GM21737 (cell line): ENCODE measurements around the gene RAB1A.
A peak's percentile ranks its signal among the peaks of the same experiment; 100 is the strongest.

Source experiments
- ATAC-seq: cut with Tn5 transposase; IDR thresholded peaks from one replicate; pipeline ENCODE4 v1.9.1; 2021; ENCODE audit warnings: mild to moderate bottlenecking, moderate library complexity; ENCODE audit not compliant: unreplicated experiment

RAB1A gene

GRCh38 chr2:65040400-65041261, 89.3 kb downstream of the RAB1A start:
- ATAC-seq, result peak; percentile 72

GRCh38 chr2:65039640-65040039, 90.3 kb downstream of the RAB1A start:
- no peak for ATAC-seq

DNA sequence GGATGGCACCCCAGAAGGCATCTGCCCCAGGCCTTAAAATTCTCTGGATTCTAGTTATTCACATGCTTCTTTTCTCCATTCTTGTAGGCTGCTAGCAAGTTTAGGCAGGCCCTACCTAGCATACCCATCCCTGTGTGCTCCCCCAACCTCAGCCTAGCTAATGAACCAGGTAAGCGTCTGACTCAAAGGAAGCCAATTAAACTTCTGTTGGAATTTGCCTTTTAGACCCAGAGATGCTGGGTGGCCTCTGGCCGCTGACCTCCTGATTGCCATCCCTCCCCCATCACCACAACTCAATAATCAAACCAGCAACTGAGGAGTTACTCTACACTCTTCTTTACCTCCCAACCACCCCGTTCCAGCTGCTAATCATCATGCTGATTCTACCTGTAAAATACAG, 92.7 kb downstream of the RAB1A start:
- no peak for ATAC-seq
